Hepatocyte (in vitro differentiated cells): Measurements from ENCODE around the gene KRT85.

Source experiments
- CTCF ChIP-seq: fragments of 200-600 bp; sonication (generic); IDR thresholded peaks from 2 replicates; pipeline ENCODE4 v1.5.1; 2016; ENCODE audit warnings: antibody characterized with exemption, mild to moderate bottlenecking; ENCODE audit not compliant: poor library complexity
- EZH2 ChIP-seq: fragments of 200-600 bp; sonication (generic); IDR thresholded peaks from 2 replicates; pipeline ENCODE4 v1.6.1; 2016; ENCODE audit warnings: antibody characterized with exemption, mild to moderate bottlenecking, borderline replicate concordance
- EZH2phosphoT487 ChIP-seq: fragments of 200-600 bp; sonication (generic); IDR thresholded peaks from one replicate; pipeline ENCODE4 v1.6.1; 2018; ENCODE audit warnings: antibody characterized with exemption, mild to moderate bottlenecking, low read depth, moderate library complexity; ENCODE audit not compliant: unreplicated experiment, severe bottlenecking

GRCh38 chr12:52379536-52379935 lies 12.3 kb upstream of the KRT85 start:
- no peak for TF ChIP-seq EZH2
- no peak for TF ChIP-seq CTCF
- no peak for TF ChIP-seq EZH2phosphoT487
